OCI-LY1 (cell line): Measurements from ENCODE around the gene DIABLO.

Experiments used
- H2AFZ ChIP-seq: fragments of 200-600 bp; sonication (generic), shearing (Covaris generic); 2 replicates; pipeline ENCODE4 v1.6.0; 2014; ENCODE audit warnings: antibody characterized with exemption, mild to moderate bottlenecking, low read length
- H3F3A ChIP-seq: fragments of 200-600 bp; sonication (generic), shearing (Covaris generic); 2 replicates; pipeline ENCODE4 v1.6.0; 2014; ENCODE audit warnings: mild to moderate bottlenecking, antibody characterized with exemption, low read length, moderate library complexity; ENCODE audit not compliant: insufficient read depth
- H3K27ac ChIP-seq: fragments of 200-600 bp; sonication (generic); 2 replicates; pipeline ENCODE4 v1.5.1; 2014; ENCODE audit warnings: low read length, mixed run types, mild to moderate bottlenecking, low read depth; ENCODE audit not compliant: poor library complexity, severe bottlenecking
- H3K27me3 ChIP-seq: fragments of 200-600 bp; sonication (generic); 2 replicates; pipeline ENCODE4 v1.6.0; 2014; ENCODE audit warnings: antibody characterized with exemption, mild to moderate bottlenecking, low read length, moderate library complexity; ENCODE audit not compliant: insufficient read depth
- H3K36me3 ChIP-seq: fragments of 200-600 bp; sonication (generic); 2 replicates; pipeline ENCODE4 v1.6.1; 2014; ENCODE audit warnings: mild to moderate bottlenecking, antibody characterized with exemption, low read length, moderate library complexity, mixed read lengths; ENCODE audit not compliant: insufficient read depth
- H3K4me1 ChIP-seq: fragments of 200-600 bp; sonication (generic); 2 replicates; pipeline ENCODE4 v1.5.1; 2014; ENCODE audit warnings: mild to moderate bottlenecking, low read length, moderate library complexity; ENCODE audit not compliant: insufficient read depth, severe bottlenecking
- H3K4me2 ChIP-seq: fragments of 200-600 bp; sonication (generic), shearing (Covaris generic); 2 replicates; pipeline ENCODE4 v1.6.1; 2014; ENCODE audit warnings: low read length
- H3K4me3 ChIP-seq: fragments of 200-600 bp; sonication (generic); 2 replicates; pipeline ENCODE4 v1.5.1; 2014; ENCODE audit warnings: low read length, low read depth, mild to moderate bottlenecking, mixed read lengths; ENCODE audit not compliant: poor library complexity, severe bottlenecking
- H3K79me2 ChIP-seq: fragments of 200-600 bp; shearing (Covaris generic); 2 replicates; pipeline ENCODE4 v1.6.1; 2016; ENCODE audit warnings: mixed run types, low read length, mixed read lengths; ENCODE audit not compliant: insufficient read depth
- H3K9ac ChIP-seq: fragments of 200-600 bp; sonication (generic), shearing (Covaris generic); 2 replicates; pipeline ENCODE4 v1.6.1; 2014; ENCODE audit warnings: mild to moderate bottlenecking, low read length, mixed read lengths
- H3K9me2 ChIP-seq: fragments of 200-600 bp; sonication (generic), shearing (Covaris generic); 2 replicates; pipeline ENCODE4 v1.6.1; 2014; ENCODE audit warnings: low read depth, mild to moderate bottlenecking, low read length, mixed read lengths
- H3K9me3 ChIP-seq: fragments of 200-600 bp; shearing (Covaris generic); 2 replicates; pipeline ENCODE4 v1.6.1; 2014; ENCODE audit warnings: low read length, mixed read lengths
- H4K20me1 ChIP-seq: fragments of 200-600 bp; sonication (generic), shearing (Covaris generic); 2 replicates; pipeline ENCODE4 v1.6.0; 2016; ENCODE audit warnings: mild to moderate bottlenecking, low read length; ENCODE audit not compliant: insufficient read depth
- CTCF ChIP-seq: fragments of 200-600 bp; sonication (generic), shearing (Covaris generic); IDR thresholded peaks from 2 replicates; pipeline ENCODE4 v1.5.1; 2017; ENCODE audit warnings: mild to moderate bottlenecking, antibody characterized with exemption, low read length, moderate library complexity, mixed read lengths
- EZH2 ChIP-seq: fragments of 200-600 bp; sonication (generic), shearing (Covaris generic); IDR thresholded peaks from 2 replicates; pipeline ENCODE4 v1.8.0; 2017; ENCODE audit warnings: borderline replicate concordance, mixed run types, mild to moderate bottlenecking, antibody characterized with exemption, low read length, moderate library complexity, mixed read lengths

Gene DIABLO

DNA sequence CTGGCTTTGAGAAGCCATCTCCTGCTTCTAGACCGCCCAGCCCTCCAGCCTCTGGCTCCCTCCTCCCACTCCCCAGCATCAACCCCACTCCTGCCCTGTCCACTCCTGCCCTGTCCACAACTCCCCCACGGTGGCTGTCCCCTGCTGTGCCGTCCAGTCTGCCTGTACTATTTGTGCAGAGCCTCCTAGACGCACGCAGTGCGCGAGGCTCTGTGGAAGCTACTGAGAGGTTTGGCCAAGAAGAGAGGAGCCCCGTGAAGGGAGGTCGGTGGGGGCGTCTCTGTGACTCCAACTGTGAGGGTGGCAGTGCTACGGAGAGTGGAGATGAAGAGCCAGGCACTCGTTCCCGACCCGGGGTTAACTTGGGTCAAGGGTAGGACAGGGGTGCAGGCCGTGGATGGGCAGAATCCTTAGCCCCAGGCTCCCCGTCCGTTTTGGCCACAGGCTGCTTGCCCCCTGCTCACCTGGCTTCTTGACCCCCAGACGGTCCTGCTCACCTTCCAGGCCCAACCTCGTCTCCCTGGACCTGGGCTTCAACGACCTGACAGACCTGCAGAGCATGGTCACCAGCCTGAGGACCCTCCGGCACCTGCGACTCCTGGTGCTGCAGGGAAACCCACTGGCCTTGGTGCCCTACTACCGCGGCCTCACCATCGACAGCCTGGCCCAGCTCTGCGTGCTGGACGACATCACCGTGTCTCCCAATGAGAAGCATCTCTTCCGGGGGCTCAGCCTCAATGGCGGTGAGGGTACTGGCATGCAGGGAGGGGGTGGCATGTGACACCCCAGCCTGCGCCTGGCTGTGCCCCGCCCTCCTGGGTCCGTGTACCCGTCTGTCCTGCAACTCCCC is 36.0 kb downstream of the DIABLO start:
- Histone ChIP-seq H3K9me3 (0 out of 2 replicates have a peak, but pooled peaks cover 4% of the 10 kb centered on the region), H2AFZ (no peak overlapping the region), H3K27ac (no peak overlapping the region), H3K4me2 (no peak overlapping the region), H3K4me1 (peaks cover under 1% of the 10 kb centered on the region), H3K36me3 (no peaks in the 10 kb centered on the region; the same call in 1 of the 2 replicates), H3F3A (no peaks in the 10 kb centered on the region), H4K20me1 (no peaks in the 10 kb centered on the region), H3K9me2 (no peaks in the 10 kb centered on the region), H3K27me3 (peaks cover 3% of the 10 kb centered on the region; the same call in 1 of the 2 replicates), H3K9ac (no peak overlapping the region), H3K4me3 (no peak overlapping the region), H3K79me2 (no peaks in the 10 kb centered on the region)
- no peak for TF ChIP-seq EZH2
- TF ChIP-seq CTCF = no peak

- no peaks in the 10 kb centered on the region for H3K9me2 ChIP-seq
- no peaks in the 10 kb centered on the region for H3F3A ChIP-seq
- peaks cover 23% of the 10 kb centered on the region for H3K4me1 ChIP-seq
- H3K36me3 ChIP-seq = no peaks in the 10 kb centered on the region
- no peak overlapping the region for H3K27ac ChIP-seq
- H3K27me3 ChIP-seq = peaks cover 3% of the 10 kb centered on the region; the same call in 1 of the 2 replicates
- no peaks in the 10 kb centered on the region for H4K20me1 ChIP-seq
- no peak overlapping the region for H3K4me3 ChIP-seq
- no peak overlapping the region for H2AFZ ChIP-seq
- H3K9ac ChIP-seq = no peak overlapping the region
- no peak overlapping the region for H3K4me2 ChIP-seq
- H3K79me2 ChIP-seq = no peaks in the 10 kb centered on the region
- TF ChIP-seq CTCF = no peak
- H3K9me3 ChIP-seq = no peaks in the 10 kb centered on the region
Measured at GRCh38 chr12:122187466-122187865, 38.4 kb downstream of the DIABLO start.

GRCh38 chr12:122185494-122186082 is 40.3 kb downstream of the DIABLO start:
- H3K36me3 ChIP-seq = no peaks in the 10 kb centered on the region
- H3F3A ChIP-seq = no peaks in the 10 kb centered on the region
- peaks cover 23% of the 10 kb centered on the region for H3K4me1 ChIP-seq
- H3K4me3 ChIP-seq = no peak overlapping the region
- no peaks in the 10 kb centered on the region for H3K9me3 ChIP-seq
- no peak overlapping the region for H2AFZ ChIP-seq
- peaks cover 3% of the 10 kb centered on the region; the same call in 1 of the 2 replicates for H3K27me3 ChIP-seq
- no peak overlapping the region for H3K4me2 ChIP-seq
- no peak overlapping the region for H3K27ac ChIP-seq
- H3K79me2 ChIP-seq = no peaks in the 10 kb centered on the region
- no peak overlapping the region for H3K9ac ChIP-seq
- H3K9me2 ChIP-seq = no peaks in the 10 kb centered on the region
- TF ChIP-seq CTCF (no peak), EZH2 (no peak)
- no peaks in the 10 kb centered on the region for H4K20me1 ChIP-seq
